ENCODE data around the gene ASCL2.

ASCL2 gene

GRCh38 chr11:2267851-2268728, 2.3 kb downstream of the ASCL2 start:
- H3K27ac ChIP-seq: peak overlapping the region; percentile 76
- no peak for TF ChIP-seq CTCF (conservative IDR thresholded peaks at IDR 0.05)
- TF ChIP-seq ZFX (IDR thresholded peaks at IDR 0.05): no peak

- H3K27ac ChIP-seq: no peak overlapping the region
- no peak for TF ChIP-seq CTCF (conservative IDR thresholded peaks at IDR 0.05)
- no peak for TF ChIP-seq ZFX (IDR thresholded peaks at IDR 0.05)
Measured at GRCh38 chr11:2267306-2267850, 3.0 kb downstream of the ASCL2 start.

- TF ChIP-seq CTCF (conservative IDR thresholded peaks at IDR 0.05) (no peak), ZFX (IDR thresholded peaks at IDR 0.05) (no peak)
- no peak overlapping the region for H3K27ac ChIP-seq
Measured at GRCh38 chr11:2266586-2267305, 3.6 kb downstream of the ASCL2 start.

GRCh38 chr11:2265854-2266585, 4.4 kb downstream of the ASCL2 start:
- no peak for TF ChIP-seq ZFX (IDR thresholded peaks at IDR 0.05)
- TF ChIP-seq CTCF (conservative IDR thresholded peaks at IDR 0.05): no peak
- H3K27ac ChIP-seq: no peak overlapping the region

- TF ChIP-seq ZFX (IDR thresholded peaks at IDR 0.05) (no peak), CTCF (conservative IDR thresholded peaks at IDR 0.05) (no peak)
Measured at GRCh38 chr11:2265396-2265795, 5.0 kb downstream of the ASCL2 start.

GRCh38 chr11:2264366-2265053, 5.9 kb downstream of the ASCL2 start:
- no peak for TF ChIP-seq ZFX (IDR thresholded peaks at IDR 0.05)
- H3K27ac ChIP-seq: no peak overlapping the region

More at GRCh38 chr11:2265396-2265795, 5.0 kb downstream of the ASCL2 start:
- H3K27ac ChIP-seq: no peak overlapping the region
